ENCODE results near the gene PDE4A.
A peak's percentile ranks its signal among the peaks of the same experiment; 100 is the strongest.

Gene PDE4A

GRCh38 chr19:10474962-10475451 is 54.7 kb downstream of the PDE4A start:
- TF ChIP-seq ARNT (IDR thresholded peaks at IDR 0.05) (no peak), ZNF384 (IDR thresholded peaks at IDR 0.05) (peak; percentile 54; the same call in 1 of the 2 replicates), SUZ12 (IDR thresholded peaks at IDR 0.05) (no peak)
- ChIA-PET POLR2A (interaction anchor here (1.1 kb wide), 1 partner anchor 21 kb away, joined by 4 read pairs; no protein-coding TSS in a partner anchor), CTCF (no interaction called here)
- no peak for DNase-seq (ENCODE audit: extremely low spot score)

- no peak for TF ChIP-seq LEF1 (IDR thresholded peaks at IDR 0.05; ENCODE audit: borderline replicate concordance)
- TF ChIP-seq CTBP1 (IDR thresholded peaks at IDR 0.05; ENCODE audit: borderline replicate concordance), result no peak
- DNase-seq (ENCODE audit: extremely low spot score), result no peak
- POLR2A ChIA-PET, result interaction anchor here (0.6 to 0.7 kb wide), 2 partner anchors 14 to 96 kb away, joined by 3 read pairs; no protein-coding TSS in a partner anchor
- CTCF ChIA-PET, result interaction anchor here (1.0 to 1.5 kb wide), 4 partner anchors 12 to 73 kb away, joined by 3 to 6 read pairs (median 3); no protein-coding TSS in a partner anchor
Measured at GRCh38 chr19:10478476-10478875, 58.1 kb downstream of the PDE4A start.

GRCh38 chr19:10478903-10479384 is 58.6 kb downstream of the PDE4A start:
- TF ChIP-seq PKNOX1 (IDR thresholded peaks at IDR 0.05), result peak; percentile 76
- TF ChIP-seq BHLHE40 (IDR thresholded peaks at IDR 0.05; ENCODE audit: borderline replicate concordance), result no peak
- TF ChIP-seq L3MBTL2 (conservative IDR thresholded peaks at IDR 0.05), result peak; percentile 89
- peak; percentile 87 for DNase-seq (ENCODE audit: extremely low spot score)
- ChIA-PET CTCF (interaction anchor here (1.0 to 1.2 kb wide), 3 partner anchors 11 to 74 kb away, joined by 3 to 6 read pairs (median 3); no protein-coding TSS in a partner anchor), POLR2A (no interaction called here)

- ChIA-PET CTCF (interaction anchor here (0.6 kb wide), 1 partner anchor 39 kb away, joined by 3 read pairs; no protein-coding TSS in a partner anchor), POLR2A (no interaction called here)
- TF ChIP-seq NFRKB (IDR thresholded peaks at IDR 0.05), result no peak
- no peak for TF ChIP-seq HDGF (IDR thresholded peaks at IDR 0.05; ENCODE audit: borderline replicate concordance)
- no peak for TF ChIP-seq ZNF384 (IDR thresholded peaks at IDR 0.05)
- no peak for TF ChIP-seq PKNOX1 (IDR thresholded peaks at IDR 0.05)
- no peak for TF ChIP-seq LEF1 (IDR thresholded peaks at IDR 0.05; ENCODE audit: borderline replicate concordance)
- TF ChIP-seq BHLHE40 (IDR thresholded peaks at IDR 0.05; ENCODE audit: borderline replicate concordance), result no peak
- no peak for TF ChIP-seq L3MBTL2 (conservative IDR thresholded peaks at IDR 0.05)
- no peak for TF ChIP-seq SUZ12 (IDR thresholded peaks at IDR 0.05)
- no peak for TF ChIP-seq ELF4 (IDR thresholded peaks at IDR 0.05)
- TF ChIP-seq CTBP1 (IDR thresholded peaks at IDR 0.05; ENCODE audit: borderline replicate concordance), result no peak
- TF ChIP-seq SP1 (IDR thresholded peaks at IDR 0.05), result no peak
- DNase-seq (ENCODE audit: extremely low spot score), result no peak
Measured at GRCh38 chr19:10486551-10486950, 66.2 kb downstream of the PDE4A start.

- no peak for DNase-seq (ENCODE audit: extremely low spot score)
- CTCF ChIA-PET, result interaction anchor here (0.6 to 2.2 kb wide), 2 partner anchors 8 to 183 kb away, joined by 11 to 12 read pairs; no protein-coding TSS in a partner anchor
- POLR2A ChIA-PET, result no interaction called here
- no peak for TF ChIP-seq BHLHE40 (IDR thresholded peaks at IDR 0.05; ENCODE audit: borderline replicate concordance)
- no peak for TF ChIP-seq LEF1 (IDR thresholded peaks at IDR 0.05; ENCODE audit: borderline replicate concordance)
- TF ChIP-seq NFRKB (IDR thresholded peaks at IDR 0.05), result no peak
- no peak for TF ChIP-seq PKNOX1 (IDR thresholded peaks at IDR 0.05)
- TF ChIP-seq ARNT (IDR thresholded peaks at IDR 0.05), result no peak
- no peak for TF ChIP-seq ZNF384 (IDR thresholded peaks at IDR 0.05)
- no peak for TF ChIP-seq HDGF (IDR thresholded peaks at IDR 0.05; ENCODE audit: borderline replicate concordance)
- no peak for TF ChIP-seq L3MBTL2 (conservative IDR thresholded peaks at IDR 0.05)
- TF ChIP-seq ELF4 (IDR thresholded peaks at IDR 0.05), result no peak
- no peak for TF ChIP-seq TARDBP (IDR thresholded peaks at IDR 0.05)
- TF ChIP-seq SP1 (IDR thresholded peaks at IDR 0.05), result no peak
- TF ChIP-seq SUZ12 (IDR thresholded peaks at IDR 0.05), result no peak
- TF ChIP-seq FOXA1 (IDR thresholded peaks at IDR 0.05), result no peak
- TF ChIP-seq FOXK2 (IDR thresholded peaks at IDR 0.05), result no peak
- TF ChIP-seq CTBP1 (IDR thresholded peaks at IDR 0.05; ENCODE audit: borderline replicate concordance), result no peak
- TF ChIP-seq FOXM1 (IDR thresholded peaks at IDR 0.05; ENCODE audit: borderline replicate concordance), result no peak
Measured at GRCh38 chr19:10491472-10492047, 71.2 kb downstream of the PDE4A start.

- no peak for DNase-seq (ENCODE audit: extremely low spot score)
Measured at GRCh38 chr19:10497371-10497770, 77.0 kb downstream of the PDE4A start.

More at GRCh38 chr19:10497371-10497770, 77.0 kb downstream of the PDE4A start:
- POLR2A ChIA-PET, result interaction anchor here (0.7 kb wide), 1 partner anchor 79 kb away, joined by 3 read pairs; no protein-coding TSS in a partner anchor
- no peak for TF ChIP-seq CTBP1 (IDR thresholded peaks at IDR 0.05; ENCODE audit: borderline replicate concordance)
- TF ChIP-seq BHLHE40 (IDR thresholded peaks at IDR 0.05; ENCODE audit: borderline replicate concordance), result no peak
- TF ChIP-seq HDGF (IDR thresholded peaks at IDR 0.05; ENCODE audit: borderline replicate concordance), result no peak
- no peak for TF ChIP-seq SP1 (IDR thresholded peaks at IDR 0.05)
- TF ChIP-seq FOXA1 (IDR thresholded peaks at IDR 0.05), result no peak
- no peak for TF ChIP-seq L3MBTL2 (conservative IDR thresholded peaks at IDR 0.05)
- TF ChIP-seq TARDBP (IDR thresholded peaks at IDR 0.05), result no peak
- no peak for TF ChIP-seq PKNOX1 (IDR thresholded peaks at IDR 0.05)
- TF ChIP-seq ELF4 (IDR thresholded peaks at IDR 0.05), result no peak
- TF ChIP-seq NFRKB (IDR thresholded peaks at IDR 0.05), result no peak
- TF ChIP-seq ARNT (IDR thresholded peaks at IDR 0.05), result no peak
- TF ChIP-seq FOXM1 (IDR thresholded peaks at IDR 0.05; ENCODE audit: borderline replicate concordance), result no peak
- no peak for TF ChIP-seq FOXK2 (IDR thresholded peaks at IDR 0.05)
- no peak for TF ChIP-seq LEF1 (IDR thresholded peaks at IDR 0.05; ENCODE audit: borderline replicate concordance)
- CTCF ChIA-PET, result interaction anchor here (0.6 kb wide), 1 partner anchor 84 kb away, joined by 7 read pairs; no protein-coding TSS in a partner anchor

Data from HEK293T (cell line).